Caco-2 (cell line): ENCODE measurements around the gene GALNT17. TPM values are rescaled to one million over a fixed set of nuclear protein-coding genes. Genes with fewer than 3 reads are reported as not detected.

Experiments
- BruUV-seq: library from RNA; stranded (reverse); fragments of 400-500 nt; replicated peaks from 2 replicates; lab custom pipeline; 2021; lab: Mats Ljungman, UMichigan
- CTCF ChIA-PET: fragments of 300-600 bp; sonication (Branson Sonifier 250); formaldehyde crosslinking; loops from one replicate; lab custom pipeline; 2022; ENCODE audit warnings: antibody characterized with exemption; lab: Charles Lee
- POLR2A ChIA-PET: fragments of 300-600 bp; sonication (Branson Sonifier 250); formaldehyde crosslinking; loops from one replicate; lab custom pipeline; 2022; ENCODE audit warnings: antibody characterized with exemption; lab: Charles Lee
- DNase-seq, 2 experiments: peaks; one replicate each; pipeline versions ENCODE4 v3.0.0 to v3.0.0-alpha.2; 2020 to 2022
- H3K27me3 ChIP-seq: replicated peaks from 2 replicates; pipeline ENCODE4 v1.6.0; 2011; ENCODE audit warnings: low read length; ENCODE audit not compliant: control insufficient read depth, insufficient read depth
- H3K36me3 ChIP-seq: 2 replicates; pipeline ENCODE4 v1.5.1; 2011; ENCODE audit warnings: low read length; ENCODE audit not compliant: control insufficient read depth, insufficient read depth
- H3K4me1 ChIP-seq: fragments of 250-450 bp; sonication (Bioruptor Pico); 2 replicates; pipeline ENCODE4 v1.5.1; 2020; ENCODE audit warnings: mild to moderate bottlenecking
- H3K4me3 ChIP-seq: 2 replicates; pipeline ENCODE4 v1.5.1; 2011; ENCODE audit warnings: low read depth, mild to moderate bottlenecking, control low read depth, low read length
- H3K9me3 ChIP-seq: fragments of 250-450 bp; sonication (Bioruptor Pico); 2 replicates; pipeline ENCODE4 v1.5.1; 2020; ENCODE audit warnings: mild to moderate bottlenecking, moderate library complexity
- H3K27ac Mint-ChIP-seq: one replicate; pipeline ENCODE4 v1.8.0; 2022; ENCODE audit warnings: mixed read lengths; ENCODE audit not compliant: unreplicated experiment
- H3K27me3 Mint-ChIP-seq: one replicate; pipeline ENCODE4 v1.8.0; 2022; ENCODE audit warnings: mixed read lengths; ENCODE audit not compliant: insufficient read depth, unreplicated experiment
- H3K36me3 Mint-ChIP-seq: one replicate; pipeline ENCODE4 v1.8.0; 2022; ENCODE audit warnings: mild to moderate bottlenecking, mixed read lengths; ENCODE audit not compliant: insufficient read depth, unreplicated experiment
- H3K4me1 Mint-ChIP-seq: one replicate; pipeline ENCODE4 v1.8.0; 2022; ENCODE audit warnings: low read depth, mixed read lengths; ENCODE audit not compliant: unreplicated experiment
- H3K4me3 Mint-ChIP-seq: one replicate; pipeline ENCODE4 v1.8.0; 2022; ENCODE audit warnings: mild to moderate bottlenecking, moderate library complexity, mixed read lengths; ENCODE audit not compliant: unreplicated experiment
- H3K9me3 Mint-ChIP-seq: one replicate; pipeline ENCODE4 v1.8.0; 2022; ENCODE audit warnings: mixed read lengths; ENCODE audit not compliant: unreplicated experiment
- intact Hi-C: fragments of 100-400 bp; cut with micrococcal nuclease; formaldehyde crosslinking; loops from one replicate; pipeline ENCODE4 v1.10.0; 2022; ENCODE audit not compliant: unreplicated experiment
- total RNA-seq: library from RNA; stranded (reverse); gene quantifications from 2 replicates; pipeline ENCODE4 v1.2.3, GENCODE V29; 2022
- TF ChIP-seq, protein P1 (sequence below), 2 experiments: fragments of 200-600 bp in 1 of 2; IDR thresholded peaks; 1 replicate in 1 of 2; 2 replicates in 1 of 2; pipeline versions ENCODE4 v1.5.1 to v1.8.0; 2011 to 2022; ENCODE audit warnings: antibody characterized with exemption in 1 of 2, control low read depth in 1 of 2, inconsistent platforms in 1 of 2, low read depth in 1 of 2, low read length in 1 of 2, mild to moderate bottlenecking in 1 of 2, moderate library complexity in 1 of 2; ENCODE audit not compliant: insufficient read depth in 1 of 2, severe bottlenecking in 1 of 2, unreplicated experiment in 1 of 2

GALNT17 gene
- total RNA-seq, 1 experiment from 2014 or later: not detected

DNA sequence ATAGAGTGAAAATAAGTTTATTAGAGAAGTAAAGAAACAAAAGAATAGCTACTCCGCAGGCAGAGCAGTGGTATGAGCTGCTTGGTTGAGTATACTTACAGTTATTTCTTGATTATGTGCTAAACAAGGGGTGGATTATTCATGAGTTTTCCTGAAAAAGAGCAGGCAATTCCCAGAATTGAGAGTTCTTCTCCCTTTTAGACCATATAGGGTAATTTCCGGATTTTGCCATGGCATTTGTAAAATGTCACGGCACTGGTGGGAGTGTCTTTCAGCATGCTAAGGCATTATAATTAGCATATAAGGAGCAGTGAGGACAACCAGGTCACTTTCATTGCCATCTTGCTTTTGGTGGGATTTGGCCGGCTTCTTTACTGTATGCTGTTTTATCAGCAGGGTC lies 25.7 kb upstream of the GALNT17 start:
- Mint-ChIP-seq H3K27ac (no peak overlapping the region), H3K27me3 (no peaks in the 10 kb centered on the region), H3K9me3 (peaks cover 9% of the 10 kb centered on the region), H3K4me1 (no peaks in the 10 kb centered on the region), H3K4me3 (no peak overlapping the region), H3K36me3 (no peaks in the 10 kb centered on the region)
- intact Hi-C loops: no loop called here
- H3K27me3 ChIP-seq: no peaks in the 10 kb centered on the region
- no peaks in the 10 kb centered on the region for H3K36me3 ChIP-seq
- H3K4me1 ChIP-seq: no peaks in the 10 kb centered on the region
- BruUV-seq: no TSS peak
- ChIA-PET POLR2A (no interaction called here), CTCF (no interaction called here)
- no peak overlapping the region for H3K4me3 ChIP-seq
- TF ChIP-seq, protein P1, sequence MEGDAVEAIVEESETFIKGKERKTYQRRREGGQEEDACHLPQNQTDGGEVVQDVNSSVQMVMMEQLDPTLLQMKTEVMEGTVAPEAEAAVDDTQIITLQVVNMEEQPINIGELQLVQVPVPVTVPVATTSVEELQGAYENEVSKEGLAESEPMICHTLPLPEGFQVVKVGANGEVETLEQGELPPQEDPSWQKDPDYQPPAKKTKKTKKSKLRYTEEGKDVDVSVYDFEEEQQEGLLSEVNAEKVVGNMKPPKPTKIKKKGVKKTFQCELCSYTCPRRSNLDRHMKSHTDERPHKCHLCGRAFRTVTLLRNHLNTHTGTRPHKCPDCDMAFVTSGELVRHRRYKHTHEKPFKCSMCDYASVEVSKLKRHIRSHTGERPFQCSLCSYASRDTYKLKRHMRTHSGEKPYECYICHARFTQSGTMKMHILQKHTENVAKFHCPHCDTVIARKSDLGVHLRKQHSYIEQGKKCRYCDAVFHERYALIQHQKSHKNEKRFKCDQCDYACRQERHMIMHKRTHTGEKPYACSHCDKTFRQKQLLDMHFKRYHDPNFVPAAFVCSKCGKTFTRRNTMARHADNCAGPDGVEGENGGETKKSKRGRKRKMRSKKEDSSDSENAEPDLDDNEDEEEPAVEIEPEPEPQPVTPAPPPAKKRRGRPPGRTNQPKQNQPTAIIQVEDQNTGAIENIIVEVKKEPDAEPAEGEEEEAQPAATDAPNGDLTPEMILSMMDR (IDR thresholded peaks at IDR 0.05; ENCODE audit: insufficient read depth in 1 of 2, low read depth in 1 of 2, low read length in 1 of 2, severe bottlenecking in 1 of 2, unreplicated experiment in 1 of 2): no peak
- DNase-seq: no peak
- H3K9me3 ChIP-seq: no peaks in the 10 kb centered on the region

DNA sequence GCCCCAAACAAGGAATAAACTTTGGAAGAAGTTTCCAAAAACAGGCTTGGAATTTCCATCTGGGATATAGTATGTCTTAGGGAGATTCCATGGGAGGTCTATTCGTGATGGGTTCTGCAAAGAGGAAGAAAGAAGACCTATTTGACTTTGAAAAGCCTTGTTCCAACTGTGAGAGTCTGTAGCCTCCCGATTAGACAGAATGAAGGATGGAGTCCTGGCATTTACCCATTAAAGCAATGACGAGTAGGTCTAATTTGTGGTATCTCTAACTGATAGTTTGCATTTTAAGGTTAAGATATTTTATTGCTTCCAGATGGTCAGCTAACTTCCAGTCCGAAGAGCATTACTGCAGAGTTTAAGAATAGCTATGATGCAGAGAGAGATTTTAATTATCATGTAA lies 19.5 kb upstream of the GALNT17 start:
- no peak overlapping the region for H3K4me3 ChIP-seq
- CTCF ChIA-PET: no interaction called here
- intact Hi-C loops: no loop called here
- no peak for DNase-seq
- POLR2A ChIA-PET: no interaction called here
- H3K36me3 Mint-ChIP-seq: no peaks in the 10 kb centered on the region
- H3K9me3 Mint-ChIP-seq: peaks cover 9% of the 10 kb centered on the region
- TF ChIP-seq, protein P1 (IDR thresholded peaks at IDR 0.05; ENCODE audit: insufficient read depth in 1 of 2, low read depth in 1 of 2, low read length in 1 of 2, severe bottlenecking in 1 of 2, unreplicated experiment in 1 of 2): no peak
- no peak overlapping the region for H3K27ac Mint-ChIP-seq
- H3K27me3 ChIP-seq: no peaks in the 10 kb centered on the region
- BruUV-seq: no TSS peak
- no peaks in the 10 kb centered on the region for H3K4me1 ChIP-seq
- H3K9me3 ChIP-seq: no peaks in the 10 kb centered on the region
- no peaks in the 10 kb centered on the region for H3K4me1 Mint-ChIP-seq
- no peaks in the 10 kb centered on the region for H3K27me3 Mint-ChIP-seq
- no peaks in the 10 kb centered on the region for H3K36me3 ChIP-seq
- H3K4me3 Mint-ChIP-seq: no peak overlapping the region

DNA sequence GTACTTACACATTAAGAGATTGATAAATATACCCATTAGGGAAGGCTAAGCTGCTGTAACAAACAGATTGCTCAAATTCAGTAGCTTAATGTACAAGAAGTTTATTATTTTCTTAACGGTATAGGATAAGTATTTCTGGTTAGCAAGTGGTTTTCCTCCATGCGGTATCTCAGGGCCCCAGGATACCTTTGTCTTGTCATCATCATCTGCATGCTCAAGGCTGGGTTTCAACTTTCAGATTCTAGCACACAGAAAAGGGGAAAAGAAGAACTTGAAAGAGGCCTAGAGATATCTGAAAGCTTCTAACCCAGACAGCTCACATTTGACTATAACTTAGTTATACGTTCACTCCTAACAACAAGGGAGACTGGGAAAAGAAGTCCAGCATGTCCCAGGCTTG lies 11.8 kb upstream of the GALNT17 start:
- no peak overlapping the region for H3K4me3 ChIP-seq
- Mint-ChIP-seq H3K36me3 (no peaks in the 10 kb centered on the region), H3K4me3 (no peak overlapping the region), H3K9me3 (no peaks in the 10 kb centered on the region), H3K27ac (no peak overlapping the region), H3K4me1 (no peaks in the 10 kb centered on the region), H3K27me3 (no peaks in the 10 kb centered on the region)
- intact Hi-C loops: no loop called here
- no peaks in the 10 kb centered on the region for H3K4me1 ChIP-seq
- no peaks in the 10 kb centered on the region for H3K27me3 ChIP-seq
- POLR2A ChIA-PET: no interaction called here
- no peaks in the 10 kb centered on the region for H3K9me3 ChIP-seq
- DNase-seq: no peak
- no TSS peak for BruUV-seq
- CTCF ChIA-PET: no interaction called here
- no peaks in the 10 kb centered on the region for H3K36me3 ChIP-seq
- TF ChIP-seq, protein P1 (IDR thresholded peaks at IDR 0.05; ENCODE audit: insufficient read depth in 1 of 2, low read depth in 1 of 2, low read length in 1 of 2, severe bottlenecking in 1 of 2, unreplicated experiment in 1 of 2): no peak
